Liver (tissue), 9 donors: ENCODE measurements around the gene ZNF366. TPM values are rescaled to one million over a fixed set of nuclear protein-coding genes. Genes with fewer than 3 reads are reported as not detected.

ENCODE experiments used
- DNase-seq: peaks from one replicate; pipeline ENCODE4 v3.0.0-alpha.2; 2017; ENCODE audit warnings: low spot score
- H3K27ac ChIP-seq, 2 donors: one replicate each; pipeline ENCODE4 v1.7.0; 2013; ENCODE audit warnings: inconsistent platforms in 2 of 2, low read length in 2 of 2, control low read depth in 1 of 2, low read depth in 1 of 2, mild to moderate bottlenecking in 1 of 2
- H3K27me3 ChIP-seq, 4 donors: one replicate each; pipeline versions ENCODE4 v1.6.1 to v1.7.0; 2013; ENCODE audit warnings: low read length in 3 of 4, inconsistent platforms in 1 of 4, mild to moderate bottlenecking in 1 of 4, moderate library complexity in 1 of 4; ENCODE audit not compliant: control insufficient read depth in 4 of 4, insufficient read depth in 4 of 4
- H3K36me3 ChIP-seq, 4 donors: one replicate each; pipeline versions ENCODE4 v1.6.1 to v1.7.0; 2013; ENCODE audit warnings: low read length in 3 of 4, mild to moderate bottlenecking in 3 of 4, low read depth in 1 of 4, moderate library complexity in 1 of 4; ENCODE audit not compliant: control insufficient read depth in 4 of 4, insufficient read depth in 3 of 4
- H3K4me1 ChIP-seq, 4 donors: one replicate each; pipeline versions ENCODE4 v1.6.1 to v1.7.0; 2013; ENCODE audit warnings: low read length in 3 of 4, mild to moderate bottlenecking in 3 of 4, moderate library complexity in 1 of 4; ENCODE audit not compliant: control insufficient read depth in 4 of 4, insufficient read depth in 4 of 4
- H3K4me3 ChIP-seq, 3 donors: one replicate each; pipeline versions ENCODE4 v1.6.1 to v1.7.0; 2013; ENCODE audit warnings: low read length in 3 of 3, control low read depth in 1 of 3, low read depth in 1 of 3, mild to moderate bottlenecking in 1 of 3
- H3K9ac ChIP-seq, 2 donors: one replicate each; pipeline ENCODE4 v1.7.0; 2013; ENCODE audit warnings: low read length in 2 of 2, mild to moderate bottlenecking in 2 of 2, moderate library complexity in 2 of 2, control low read depth in 1 of 2, low read depth in 1 of 2
- H3K9me3 ChIP-seq, 4 donors: one replicate each; pipeline versions ENCODE4 v1.6.1 to v1.7.0; 2013; ENCODE audit warnings: low read length in 3 of 4; ENCODE audit not compliant: control insufficient read depth in 4 of 4
- ATF3 ChIP-seq: IDR thresholded peaks from 2 replicates; pipeline ENCODE4 v1.6.1; 2016; ENCODE audit warnings: antibody characterized with exemption
- CTCF ChIP-seq: fragments of 150-350 bp; IDR thresholded peaks from 2 replicates; pipeline ENCODE4 v1.5.1; 2017; ENCODE audit warnings: improper control_type of control experiment, low read depth, low read length; ENCODE audit not compliant: missing input control
- EGR1 ChIP-seq, 2 donors: IDR thresholded peaks; 2 replicates each; pipeline ENCODE4 v1.6.1; 2016 to 2018; ENCODE audit warnings: antibody characterized with exemption in 2 of 2, low read depth in 2 of 2
- FOXA1 ChIP-seq: IDR thresholded peaks from 2 replicates; pipeline ENCODE4 v1.6.1; 2016; ENCODE audit warnings: antibody characterized with exemption
- FOXA2 ChIP-seq: IDR thresholded peaks from 2 replicates; pipeline ENCODE4 v1.6.1; 2016; ENCODE audit warnings: antibody characterized with exemption
- HNF4G ChIP-seq: IDR thresholded peaks from 2 replicates; pipeline ENCODE4 v1.6.1; 2016; ENCODE audit warnings: antibody characterized with exemption
- JUND ChIP-seq, 2 donors: IDR thresholded peaks; 2 replicates each; pipeline ENCODE4 v1.6.1; 2016; ENCODE audit warnings: antibody characterized with exemption in 2 of 2
- NR2F2 ChIP-seq: IDR thresholded peaks from 2 replicates; pipeline ENCODE4 v1.6.1; 2016; ENCODE audit warnings: antibody characterized with exemption
- RAD21 ChIP-seq, 2 donors: IDR thresholded peaks; 2 replicates each; pipeline ENCODE4 v1.6.1; 2016; ENCODE audit warnings: antibody characterized with exemption in 2 of 2, mild to moderate bottlenecking in 2 of 2
- REST ChIP-seq: IDR thresholded peaks from 2 replicates; pipeline ENCODE4 v1.6.1; 2016; ENCODE audit warnings: antibody characterized with exemption, mild to moderate bottlenecking
- RXRA ChIP-seq, 2 donors: IDR thresholded peaks; 2 replicates each; pipeline ENCODE4 v1.6.1; 2017 to 2018; ENCODE audit warnings: antibody characterized with exemption in 2 of 2, mild to moderate bottlenecking in 1 of 2
- SP1 ChIP-seq: IDR thresholded peaks from 2 replicates; pipeline ENCODE4 v1.6.1; 2018; ENCODE audit warnings: antibody characterized with exemption, mild to moderate bottlenecking
- TAF1 ChIP-seq: conservative IDR thresholded peaks from 2 replicates; pipeline ENCODE4 v1.6.1; 2016; ENCODE audit warnings: antibody characterized with exemption, mild to moderate bottlenecking
- YY1 ChIP-seq: IDR thresholded peaks from 2 replicates; pipeline ENCODE4 v1.6.1; 2016; ENCODE audit warnings: antibody characterized with exemption, mild to moderate bottlenecking
- ZBTB33 ChIP-seq: IDR thresholded peaks from 2 replicates; pipeline ENCODE4 v1.6.1; 2016; ENCODE audit warnings: antibody characterized with exemption
- WGBS: extraction: QIAGEN DNeasy Blood & Tissue Kit; methylation state at CpG from one replicate; pipeline ENCODE4 v1.1.7; 2013; 5-methylcytosine and 5-hydroxymethylcytosine counted together
- polyA plus RNA-seq, 2 donors: library from polyadenylated mRNA; stranded (reverse) in 1 of 2; unstranded in 1 of 2; fragments of 200-250 nt in 1 of 2; fragments of >200 nt in 1 of 2; fragmentation: Nextera tagmentation in 1 of 2; extraction: Ambion mirVana in 1 of 2; gene quantifications; one replicate each; pipeline versions ENCODE4 v1.2.1 to v1.2.3, GENCODE V29; 2013 to 2015
- total RNA-seq, 2 donors: library from RNA; depleted of rRNA; stranded (reverse); fragments of >200 nt; gene quantifications; one replicate each; pipeline ENCODE4 v1.2.3, GENCODE V29; 2014
- donor health status: healthy.
- donor health status: healthy.
- donor health status: healthy.
- donor health status: healthy.
- donor health status: healthy.

The ZNF366 gene
- 1 to 10 TPM in 1 of 2 donors, under 1 TPM in 1; 0.75 to 1.0 TPM for total RNA-seq
- polyA plus RNA-seq, result under 1 TPM; 0.71 to 0.76 TPM

- Histone ChIP-seq H3K27me3 (no peaks in the 10 kb centered on the region), H3K4me1 (peaks cover 0 to 2% (median 0%) of the 10 kb centered on the region in 4 donors), H3K4me3 (peak within 1 kb of the TSS in 1 of 3 donors; percentile 34), H3K9me3 (no peaks in the 10 kb centered on the region), H3K9ac (peak within 1 kb of the TSS in 1 of 2 donors; percentile 19), H3K36me3 (no peaks in the 10 kb centered on the region), H3K27ac (peak within 1 kb of the TSS in 1 of 2 donors; percentile 29)
- TF ChIP-seq FOXA2 (no peak), YY1 (no peak), TAF1 (no peak), NR2F2 (no peak), ATF3 (no peak), REST (no peak), RAD21 (IDR thresholded peaks at IDR 0.05) (no peak), JUND (IDR thresholded peaks at IDR 0.05) (no peak), HNF4G (no peak), ZBTB33 (no peak), SP1 (no peak), RXRA (IDR thresholded peaks at IDR 0.05) (no peak), CTCF (no peak), EGR1 (IDR thresholded peaks at IDR 0.05; ENCODE audit: low read depth in 2 of 2) (no peak), FOXA1 (no peak)
- WGBS, result 39% methylated on average over 9 of the region's 9 CpGs
- no peak for DNase-seq
Measured at GRCh38 chr5:72507231-72507906, at the start of gene ZNF366. ZNF366 (minus strand) TSS chr5:72507410; CDS start chr5:72461496, 45,914 bp downstream.
